OCI-LY7 (cell line): ENCODE measurements around the gene DPPA5.

ENCODE experiments used
- CTCF ChIP-seq: fragments of 200-600 bp; sonication (generic); conservative IDR thresholded peaks from 2 replicates; pipeline ENCODE4 v1.5.1; 2014; ENCODE audit warnings: mild to moderate bottlenecking, antibody characterized with exemption, low read length, moderate library complexity, mixed read lengths
- EZH2phosphoT487 ChIP-seq: fragments of 200-600 bp; sonication (generic); IDR thresholded peaks from 2 replicates; pipeline ENCODE4 v1.6.1; 2018; ENCODE audit warnings: low read depth, borderline replicate concordance, mild to moderate bottlenecking, mixed run types, antibody characterized with exemption, low read length, moderate library complexity, mixed read lengths

GRCh38 chr6:73371984-73372383 lies 17.9 kb upstream of the DPPA5 start:
- TF ChIP-seq CTCF (no peak), EZH2phosphoT487 (no peak)
